Parathyroid adenoma (tissue), 2 donors: Measurements from ENCODE around the gene SLC17A1.

Experiments used
- H2AFZ ChIP-seq: fragments of 300-600 bp; sonication (generic); one replicate; pipeline ENCODE4 v1.7.0; 2017; ENCODE audit warnings: antibody characterized with exemption, mild to moderate bottlenecking
- H3K27ac ChIP-seq: fragments of 300-600 bp; sonication (generic); one replicate; pipeline ENCODE4 v1.7.0; 2017
- H3K27me3 ChIP-seq: fragments of 300-600 bp; sonication (generic); one replicate; pipeline ENCODE4 v1.7.0; 2017; ENCODE audit warnings: low read length; ENCODE audit not compliant: control insufficient read depth, insufficient read depth
- H3K36me3 ChIP-seq: fragments of 300-600 bp; sonication (generic); one replicate; pipeline ENCODE4 v1.7.0; 2017; ENCODE audit warnings: low read length; ENCODE audit not compliant: control insufficient read depth, insufficient read depth
- H3K4me1 ChIP-seq: fragments of 300-600 bp; sonication (generic); one replicate; pipeline ENCODE4 v1.7.0; 2017; ENCODE audit warnings: control low read depth
- H3K4me2 ChIP-seq: fragments of 300-600 bp; sonication (generic); one replicate; pipeline ENCODE4 v1.7.0; 2017; ENCODE audit warnings: low read length
- H3K4me3 ChIP-seq: fragments of 300-600 bp; sonication (generic); one replicate; pipeline ENCODE4 v1.7.0; 2017; ENCODE audit warnings: low read depth, low read length
- H3K79me2 ChIP-seq: fragments of 300-600 bp; sonication (generic); one replicate; pipeline ENCODE4 v1.7.0; 2017; ENCODE audit warnings: control low read depth
- H3K9ac ChIP-seq: fragments of 300-600 bp; sonication (generic); one replicate; pipeline ENCODE4 v1.7.0; 2017; ENCODE audit warnings: mild to moderate bottlenecking
- H3K9me3 ChIP-seq: fragments of 300-600 bp; sonication (generic); one replicate; pipeline ENCODE4 v1.7.0; 2017; ENCODE audit warnings: low read length; ENCODE audit not compliant: control insufficient read depth
- TF ChIP-seq, protein P1 (sequence below): fragments of 300-600 bp; sonication (generic); IDR thresholded peaks from one replicate; pipeline ENCODE4 v1.7.0; 2017; ENCODE audit warnings: antibody characterized with exemption, mild to moderate bottlenecking
- donor health status: primary hyperparathyroidism.

Gene SLC17A1

DNA sequence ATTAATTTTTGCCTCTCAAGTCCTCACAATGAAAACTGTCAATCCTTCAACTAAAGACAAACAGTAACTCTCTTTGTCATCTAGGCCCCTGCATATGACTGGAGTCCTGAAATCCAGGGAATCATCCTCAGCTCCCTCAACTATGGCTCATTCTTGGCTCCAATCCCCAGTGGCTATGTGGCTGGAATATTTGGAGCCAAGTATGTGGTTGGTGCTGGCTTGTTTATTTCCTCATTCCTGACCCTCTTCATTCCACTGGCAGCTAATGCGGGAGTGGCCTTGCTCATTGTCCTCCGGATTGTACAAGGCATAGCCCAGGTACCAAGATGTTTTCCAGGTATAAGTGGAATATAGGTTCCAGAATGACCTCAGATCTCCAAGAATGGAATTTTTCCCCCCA lies 61.9 kb downstream of the SLC17A1 start:
- no peaks in the 10 kb centered on the region for H3K27me3 ChIP-seq
- no peak overlapping the region for H3K27ac ChIP-seq
- no peak overlapping the region for H3K9ac ChIP-seq
- no peaks in the 10 kb centered on the region for H3K79me2 ChIP-seq
- no peaks in the 10 kb centered on the region for H3K36me3 ChIP-seq
- no peaks in the 10 kb centered on the region for H3K9me3 ChIP-seq
- H3K4me2 ChIP-seq = no peak overlapping the region
- TF ChIP-seq, protein P1, sequence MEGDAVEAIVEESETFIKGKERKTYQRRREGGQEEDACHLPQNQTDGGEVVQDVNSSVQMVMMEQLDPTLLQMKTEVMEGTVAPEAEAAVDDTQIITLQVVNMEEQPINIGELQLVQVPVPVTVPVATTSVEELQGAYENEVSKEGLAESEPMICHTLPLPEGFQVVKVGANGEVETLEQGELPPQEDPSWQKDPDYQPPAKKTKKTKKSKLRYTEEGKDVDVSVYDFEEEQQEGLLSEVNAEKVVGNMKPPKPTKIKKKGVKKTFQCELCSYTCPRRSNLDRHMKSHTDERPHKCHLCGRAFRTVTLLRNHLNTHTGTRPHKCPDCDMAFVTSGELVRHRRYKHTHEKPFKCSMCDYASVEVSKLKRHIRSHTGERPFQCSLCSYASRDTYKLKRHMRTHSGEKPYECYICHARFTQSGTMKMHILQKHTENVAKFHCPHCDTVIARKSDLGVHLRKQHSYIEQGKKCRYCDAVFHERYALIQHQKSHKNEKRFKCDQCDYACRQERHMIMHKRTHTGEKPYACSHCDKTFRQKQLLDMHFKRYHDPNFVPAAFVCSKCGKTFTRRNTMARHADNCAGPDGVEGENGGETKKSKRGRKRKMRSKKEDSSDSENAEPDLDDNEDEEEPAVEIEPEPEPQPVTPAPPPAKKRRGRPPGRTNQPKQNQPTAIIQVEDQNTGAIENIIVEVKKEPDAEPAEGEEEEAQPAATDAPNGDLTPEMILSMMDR = no peak
- H2AFZ ChIP-seq = no peak overlapping the region
- no peaks in the 10 kb centered on the region for H3K4me1 ChIP-seq
- H3K4me3 ChIP-seq = no peak overlapping the region

DNA sequence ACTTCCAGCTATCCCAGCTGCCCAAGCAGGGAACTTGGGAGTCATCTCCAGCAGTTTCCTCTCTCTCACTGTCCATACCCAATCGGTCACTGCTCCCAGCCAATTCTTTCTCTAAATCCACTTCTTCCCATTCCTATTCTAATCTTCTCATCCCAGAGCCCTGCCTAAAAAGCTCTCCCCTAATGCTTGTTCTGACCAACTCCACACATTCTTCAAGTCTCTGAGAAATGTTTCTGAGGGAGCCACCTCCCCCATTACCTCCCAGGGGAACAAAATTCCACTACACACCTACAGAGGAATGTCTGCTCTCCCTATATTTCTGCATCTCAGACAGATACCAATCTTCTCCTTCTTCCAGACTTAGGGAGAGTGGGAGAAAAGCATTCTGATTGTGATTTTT lies 63.3 kb downstream of the SLC17A1 start:
- H3K4me1 ChIP-seq = no peaks in the 10 kb centered on the region
- H3K9ac ChIP-seq = no peak overlapping the region
- no peak overlapping the region for H3K4me3 ChIP-seq
- H3K27me3 ChIP-seq = no peaks in the 10 kb centered on the region
- H3K27ac ChIP-seq = no peak overlapping the region
- no peaks in the 10 kb centered on the region for H3K36me3 ChIP-seq
- no peaks in the 10 kb centered on the region for H3K79me2 ChIP-seq
- no peaks in the 10 kb centered on the region for H3K9me3 ChIP-seq
- H3K4me2 ChIP-seq = no peak overlapping the region
- H2AFZ ChIP-seq = no peak overlapping the region
- TF ChIP-seq, protein P1 = no peak

DNA sequence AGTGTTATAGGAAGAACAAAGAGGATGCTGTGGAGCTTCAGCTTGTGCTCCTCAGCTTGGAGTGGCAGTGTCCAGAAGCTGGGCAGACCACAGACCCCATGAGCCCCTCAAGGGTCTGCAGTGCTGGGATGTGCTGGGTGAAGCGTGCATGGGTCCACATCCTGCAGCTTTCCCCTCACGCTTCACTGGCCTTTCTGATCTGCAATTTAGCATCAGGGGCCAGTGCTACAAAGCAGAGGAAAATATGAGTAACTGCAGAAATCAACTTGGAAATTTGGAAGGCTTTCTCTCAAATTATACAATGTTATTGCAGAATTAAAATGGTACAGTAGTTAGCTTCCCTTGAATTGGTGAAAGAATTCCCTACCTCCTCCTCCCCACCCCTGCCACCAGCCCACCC lies 67.2 kb downstream of the SLC17A1 start:
- no peak overlapping the region for H3K4me3 ChIP-seq
- H3K36me3 ChIP-seq = no peaks in the 10 kb centered on the region
- TF ChIP-seq, protein P1 = no peak
- no peak overlapping the region for H3K4me2 ChIP-seq
- no peaks in the 10 kb centered on the region for H3K4me1 ChIP-seq
- no peak overlapping the region for H2AFZ ChIP-seq
- no peaks in the 10 kb centered on the region for H3K79me2 ChIP-seq
- H3K9me3 ChIP-seq = peaks cover 3% of the 10 kb centered on the region
- no peak overlapping the region for H3K9ac ChIP-seq
- no peaks in the 10 kb centered on the region for H3K27me3 ChIP-seq
- no peak overlapping the region for H3K27ac ChIP-seq

DNA sequence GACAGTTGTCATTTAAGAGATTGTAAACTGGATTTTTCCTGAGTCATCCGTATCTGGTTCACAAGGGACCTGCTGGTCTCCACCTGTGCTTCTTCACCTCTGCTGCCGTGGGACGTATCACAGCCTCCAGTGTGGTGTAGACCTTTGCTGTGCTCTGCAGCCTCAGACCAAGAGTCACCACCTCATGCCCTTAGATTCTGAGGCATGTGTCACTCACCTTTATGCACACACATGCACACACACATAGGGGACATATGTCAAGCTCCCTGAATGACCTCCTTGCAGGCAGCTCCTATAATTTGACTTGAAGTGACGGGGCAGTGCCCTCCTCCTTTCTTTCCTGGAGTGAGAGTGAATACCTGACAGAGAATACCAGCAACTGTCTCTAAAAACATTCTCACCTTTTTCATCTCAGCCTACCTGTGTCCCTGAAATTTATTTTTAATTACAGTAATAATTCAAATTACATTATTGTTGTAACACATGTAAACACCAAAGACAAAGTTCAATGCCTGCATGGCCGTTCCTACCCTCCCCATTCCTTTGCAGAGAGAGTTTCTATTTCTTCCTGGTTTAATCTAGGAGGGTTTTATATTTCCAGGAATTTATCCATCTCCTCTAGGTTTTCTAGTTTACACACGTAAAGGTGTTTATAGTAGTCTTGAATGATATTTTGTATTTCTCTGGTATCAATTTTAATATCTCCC lies 73.8 kb downstream of the SLC17A1 start:
- no peaks in the 10 kb centered on the region for H3K27me3 ChIP-seq
- H3K27ac ChIP-seq = no peak overlapping the region
- no peak overlapping the region for H3K4me3 ChIP-seq
- no peak overlapping the region for H2AFZ ChIP-seq
- peaks cover 3% of the 10 kb centered on the region for H3K9me3 ChIP-seq
- no peak overlapping the region for H3K9ac ChIP-seq
- no peaks in the 10 kb centered on the region for H3K36me3 ChIP-seq
- H3K4me2 ChIP-seq = no peak overlapping the region
- H3K79me2 ChIP-seq = no peaks in the 10 kb centered on the region
- H3K4me1 ChIP-seq = no peaks in the 10 kb centered on the region
- TF ChIP-seq, protein P1 = no peak
